ENCODE data around the gene FLT1.

The FLT1 gene

DNA sequence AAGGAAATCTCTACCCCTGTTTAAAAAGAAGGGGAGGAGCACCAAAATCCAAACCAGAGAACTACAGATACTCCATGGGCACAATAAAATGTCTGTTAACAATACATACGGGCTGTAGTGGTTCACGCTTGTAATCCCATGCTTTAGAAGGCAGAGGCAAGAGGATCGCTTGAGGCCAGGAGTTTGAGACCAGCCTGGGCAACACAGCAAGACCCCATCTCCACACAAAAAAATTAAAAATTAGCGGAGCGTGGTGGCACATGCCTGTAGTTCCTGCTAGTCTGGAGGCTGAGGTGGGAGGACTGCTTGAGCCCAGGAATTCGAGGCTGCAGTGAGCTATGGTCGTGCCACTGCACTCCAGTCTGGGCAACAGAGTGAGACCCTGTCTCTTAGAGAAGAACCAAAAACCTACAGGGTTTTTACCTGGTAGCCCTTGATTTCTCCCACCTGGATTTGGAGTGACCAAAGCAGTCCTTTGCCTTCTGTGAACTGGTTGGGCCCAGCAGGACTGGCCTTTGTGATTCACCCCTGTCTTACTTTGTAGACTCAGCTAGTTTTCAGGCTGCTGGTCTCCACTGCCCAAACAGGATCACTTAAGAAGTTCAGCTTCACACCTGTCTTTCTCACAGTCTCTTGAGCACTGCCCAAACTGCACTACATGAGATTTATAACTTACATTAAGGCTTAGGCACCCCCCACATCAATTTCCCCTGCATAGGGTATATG is 38.7 kb upstream of the FLT1 start:
- Histone ChIP-seq H3K4me3 (ENCODE audit: low read length) (no peak overlapping the region), H3K9ac (ENCODE audit: low read length) (no peak overlapping the region), H3K4me1 (ENCODE audit: control insufficient read depth, insufficient read depth, low read length) (peaks cover 9% of the 10 kb centered on the region), H3K27me3 (ENCODE audit: control insufficient read depth, insufficient read depth, low read length) (peaks cover 45% of the 10 kb centered on the region), H3K36me3 (ENCODE audit: control insufficient read depth, insufficient read depth, low read length) (no peaks in the 10 kb centered on the region), H3K9me3 (ENCODE audit: control insufficient read depth, low read length) (no peaks in the 10 kb centered on the region)

DNA sequence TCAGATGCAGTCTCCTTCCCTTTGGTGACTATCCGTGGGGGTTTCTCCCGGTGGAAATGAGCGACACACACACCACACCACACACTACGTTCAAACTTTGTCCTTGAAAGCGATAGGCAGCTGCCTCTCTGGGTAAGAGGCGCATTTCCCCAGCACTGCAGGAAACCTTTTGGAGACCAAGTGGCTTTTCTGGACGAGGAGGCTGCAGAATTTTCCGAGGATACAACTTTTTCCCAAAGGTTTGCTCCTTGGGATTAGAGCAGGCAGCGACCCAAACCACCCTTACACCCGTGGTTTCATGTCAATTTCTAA is 38.2 kb upstream of the FLT1 start:
- Histone ChIP-seq H3K9me3 (ENCODE audit: control insufficient read depth, low read length) (no peaks in the 10 kb centered on the region), H3K36me3 (ENCODE audit: control insufficient read depth, insufficient read depth, low read length) (no peaks in the 10 kb centered on the region), H3K4me3 (ENCODE audit: low read length) (no peak overlapping the region), H3K9ac (ENCODE audit: low read length) (no peak overlapping the region), H3K27me3 (ENCODE audit: control insufficient read depth, insufficient read depth, low read length) (peaks cover 45% of the 10 kb centered on the region), H3K4me1 (ENCODE audit: control insufficient read depth, insufficient read depth, low read length) (peaks cover 9% of the 10 kb centered on the region)

DNA sequence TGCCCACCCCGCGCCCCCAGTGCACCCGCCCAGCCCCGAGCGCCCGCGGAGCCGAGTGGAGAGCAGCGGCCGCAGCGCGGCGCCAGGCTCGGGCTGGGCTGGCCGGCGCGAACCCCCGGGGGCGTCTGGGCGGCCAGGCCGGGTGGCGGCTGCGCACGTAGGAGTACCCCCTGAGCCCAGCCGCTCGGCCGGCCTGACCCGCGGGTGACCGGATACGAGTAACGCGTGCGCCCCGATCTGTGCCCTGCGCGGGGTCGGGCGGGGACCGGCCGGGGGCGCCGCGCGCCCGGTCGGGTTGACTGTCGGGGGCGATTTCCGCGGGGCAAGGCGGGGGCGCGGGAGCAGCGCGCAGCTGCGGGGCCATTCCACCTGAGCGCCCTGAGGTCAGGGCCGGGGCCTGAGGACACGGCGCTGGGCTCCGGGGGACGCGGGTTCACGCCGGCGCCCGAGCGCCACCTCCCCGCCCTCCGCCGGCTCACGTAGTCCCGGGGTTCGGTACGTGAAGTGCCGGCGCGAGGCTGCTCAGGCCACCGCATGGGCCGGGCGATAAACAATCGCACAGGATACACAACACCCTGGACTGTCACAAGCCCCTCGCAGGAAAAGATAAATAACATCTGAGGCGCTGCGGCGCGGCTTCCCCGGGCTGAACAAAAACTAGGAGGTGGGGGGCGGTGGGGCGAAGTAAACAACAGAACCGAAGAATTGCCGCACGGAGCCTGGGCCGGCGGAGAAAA is 37.6 kb upstream of the FLT1 start:
- Histone ChIP-seq H3K4me3 (ENCODE audit: low read length) (no peak overlapping the region), H3K36me3 (ENCODE audit: control insufficient read depth, insufficient read depth, low read length) (no peaks in the 10 kb centered on the region), H3K4me1 (ENCODE audit: control insufficient read depth, insufficient read depth, low read length) (peaks cover 9% of the 10 kb centered on the region), H3K9ac (ENCODE audit: low read length) (no peak overlapping the region), H3K9me3 (ENCODE audit: control insufficient read depth, low read length) (no peaks in the 10 kb centered on the region), H3K27me3 (ENCODE audit: control insufficient read depth, insufficient read depth, low read length) (peaks cover 45% of the 10 kb centered on the region)

DNA sequence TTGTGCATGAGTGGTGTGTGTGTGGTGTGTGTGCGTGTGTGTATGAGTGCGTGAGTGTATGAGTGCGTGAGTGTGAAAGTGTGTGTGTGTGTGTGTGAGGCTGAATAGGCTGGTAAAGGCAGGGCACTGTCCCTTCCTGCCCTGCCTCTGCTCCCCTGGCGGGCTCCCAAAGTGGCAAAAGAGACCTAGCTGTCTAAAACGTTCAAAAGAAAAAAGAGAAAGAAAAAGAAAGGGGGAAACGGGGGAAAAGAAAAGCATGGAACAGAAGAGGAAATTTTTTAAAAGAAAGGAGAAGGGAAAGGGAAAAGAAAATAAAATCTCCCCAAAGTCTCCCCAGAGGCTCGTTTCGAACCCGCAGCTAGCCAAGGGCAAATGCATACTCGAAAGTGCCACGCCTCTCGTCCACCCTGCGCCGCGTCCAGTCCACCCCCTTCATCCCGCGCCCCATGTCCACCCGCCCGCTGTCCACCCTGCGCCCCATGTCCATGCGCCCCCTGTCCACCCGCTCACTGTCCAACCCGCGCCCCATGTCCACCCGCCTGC is 37.0 kb upstream of the FLT1 start:
- Histone ChIP-seq H3K9me3 (ENCODE audit: control insufficient read depth, low read length) (no peaks in the 10 kb centered on the region), H3K4me3 (ENCODE audit: low read length) (no peak overlapping the region), H3K36me3 (ENCODE audit: control insufficient read depth, insufficient read depth, low read length) (no peaks in the 10 kb centered on the region), H3K27me3 (ENCODE audit: control insufficient read depth, insufficient read depth, low read length) (peaks cover 45% of the 10 kb centered on the region), H3K9ac (ENCODE audit: low read length) (no peak overlapping the region), H3K4me1 (ENCODE audit: control insufficient read depth, insufficient read depth, low read length) (peaks cover 9% of the 10 kb centered on the region)

DNA sequence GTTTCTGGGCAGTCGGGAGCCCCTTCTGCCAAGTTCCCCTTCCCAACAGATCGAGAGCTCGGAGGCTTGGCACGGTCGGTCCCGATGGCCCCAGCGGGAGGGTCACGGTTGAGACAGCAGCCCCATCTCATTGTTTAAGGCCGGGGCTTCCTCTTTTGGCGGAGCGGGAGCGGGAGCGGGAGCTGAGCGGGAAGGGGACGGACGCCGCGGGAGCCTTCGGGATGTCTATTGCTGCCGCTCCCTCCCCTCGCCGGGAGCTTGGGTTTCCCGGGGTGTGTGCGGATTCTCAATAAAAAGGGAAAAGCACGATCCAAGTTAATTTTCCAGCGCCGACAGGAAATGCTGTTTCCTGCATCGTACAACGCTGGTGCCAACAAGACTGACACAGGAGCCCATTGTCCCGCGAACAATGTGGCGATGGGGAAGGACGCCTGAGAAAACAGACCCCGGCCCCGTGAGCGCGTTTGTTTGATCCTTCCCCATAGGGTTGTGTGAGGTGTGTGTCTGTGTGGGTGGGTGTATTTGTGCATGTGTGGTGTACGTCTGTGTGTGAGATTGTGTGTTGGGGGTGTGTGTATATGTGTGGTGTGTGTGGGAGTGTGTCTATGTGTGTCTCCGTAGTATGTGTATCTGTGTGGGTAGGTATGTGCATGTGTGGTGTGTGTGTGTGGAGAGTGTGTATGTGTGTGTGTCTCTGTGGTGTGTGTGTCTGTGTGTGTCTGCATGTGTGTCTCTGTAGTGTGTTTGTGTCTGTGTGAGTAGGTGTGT is 36.3 kb upstream of the FLT1 start:
- Histone ChIP-seq H3K27me3 (ENCODE audit: control insufficient read depth, insufficient read depth, low read length) (peaks cover 45% of the 10 kb centered on the region), H3K9ac (ENCODE audit: low read length) (no peak overlapping the region), H3K4me1 (ENCODE audit: control insufficient read depth, insufficient read depth, low read length) (peaks cover 9% of the 10 kb centered on the region), H3K36me3 (ENCODE audit: control insufficient read depth, insufficient read depth, low read length) (no peaks in the 10 kb centered on the region), H3K4me3 (ENCODE audit: low read length) (no peak overlapping the region), H3K9me3 (ENCODE audit: control insufficient read depth, low read length) (no peaks in the 10 kb centered on the region)

DNA sequence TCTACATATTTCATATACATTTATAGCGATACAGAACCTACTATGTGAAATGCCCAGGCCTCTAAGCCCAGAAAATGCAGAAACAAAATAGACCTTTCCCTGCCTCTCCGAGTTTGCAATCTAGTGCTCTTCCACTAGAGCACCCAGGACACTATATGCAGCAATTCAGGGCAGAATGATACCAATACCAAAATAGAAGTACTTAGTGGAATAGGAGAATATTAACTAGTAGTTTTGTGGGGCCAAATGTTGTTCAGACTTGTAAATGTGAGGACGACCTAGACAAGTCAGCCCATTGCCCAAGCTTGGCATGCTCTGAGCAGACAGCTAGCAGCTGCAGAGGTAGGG is 35.8 kb upstream of the FLT1 start:
- Histone ChIP-seq H3K4me1 (ENCODE audit: control insufficient read depth, insufficient read depth, low read length) (peaks cover 9% of the 10 kb centered on the region), H3K4me3 (ENCODE audit: low read length) (no peak overlapping the region), H3K36me3 (ENCODE audit: control insufficient read depth, insufficient read depth, low read length) (no peaks in the 10 kb centered on the region), H3K9me3 (ENCODE audit: control insufficient read depth, low read length) (no peaks in the 10 kb centered on the region), H3K9ac (ENCODE audit: low read length) (no peak overlapping the region), H3K27me3 (ENCODE audit: control insufficient read depth, insufficient read depth, low read length) (peaks cover 46% of the 10 kb centered on the region)

DNA sequence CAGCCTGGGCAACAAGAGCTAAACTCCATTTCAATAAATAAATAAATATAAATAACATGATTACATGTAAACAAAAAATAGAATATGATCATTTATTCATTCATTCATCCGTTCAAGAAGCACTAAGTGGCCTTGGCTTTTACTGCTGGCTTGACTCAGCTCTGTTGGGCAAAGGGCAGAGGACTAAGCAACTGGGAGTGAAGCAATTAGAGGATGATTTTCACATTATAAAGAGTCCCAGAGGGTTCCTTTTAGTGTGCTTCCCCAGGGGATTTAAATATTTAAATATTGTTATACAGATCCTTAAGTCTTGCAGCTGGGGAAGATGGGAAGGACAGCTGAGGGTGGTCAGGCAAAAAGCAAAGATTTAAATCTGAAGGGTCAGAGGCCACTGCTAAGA is 34.9 kb upstream of the FLT1 start:
- Histone ChIP-seq H3K27me3 (ENCODE audit: control insufficient read depth, insufficient read depth, low read length) (peaks cover 48% of the 10 kb centered on the region), H3K9ac (ENCODE audit: low read length) (no peak overlapping the region), H3K4me3 (ENCODE audit: low read length) (no peak overlapping the region), H3K9me3 (ENCODE audit: control insufficient read depth, low read length) (no peaks in the 10 kb centered on the region), H3K36me3 (ENCODE audit: control insufficient read depth, insufficient read depth, low read length) (no peaks in the 10 kb centered on the region), H3K4me1 (ENCODE audit: control insufficient read depth, insufficient read depth, low read length) (peaks cover 9% of the 10 kb centered on the region)

DNA sequence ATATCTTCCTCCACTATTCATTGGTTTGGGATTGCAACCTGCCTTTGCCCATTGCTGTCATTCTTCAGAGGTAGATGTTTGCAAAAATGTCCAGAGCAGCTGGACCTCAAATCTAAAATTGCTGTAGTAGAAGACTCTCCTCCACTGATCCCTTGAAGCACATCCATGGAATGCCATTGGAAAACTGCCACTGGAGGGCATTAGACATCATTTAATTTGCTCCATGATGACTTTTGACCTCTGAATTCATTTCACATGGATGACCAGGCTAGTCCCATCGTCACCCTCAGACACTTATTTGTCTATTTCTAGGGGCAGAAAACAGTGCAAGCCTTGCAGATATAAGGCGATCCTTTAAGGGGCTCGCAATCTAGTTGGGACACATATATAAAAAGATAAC is 33.9 kb upstream of the FLT1 start:
- H3K4me3 ChIP-seq (ENCODE audit: low read length), result no peak overlapping the region
- H3K9ac ChIP-seq (ENCODE audit: low read length), result no peak overlapping the region
- H3K4me1 ChIP-seq (ENCODE audit: control insufficient read depth, insufficient read depth, low read length), result peaks cover 9% of the 10 kb centered on the region
- H3K9me3 ChIP-seq (ENCODE audit: control insufficient read depth, low read length), result no peaks in the 10 kb centered on the region
- no peaks in the 10 kb centered on the region for H3K36me3 ChIP-seq (ENCODE audit: control insufficient read depth, insufficient read depth, low read length)
- peaks cover 42% of the 10 kb centered on the region for H3K27me3 ChIP-seq (ENCODE audit: control insufficient read depth, insufficient read depth, low read length)

DNA sequence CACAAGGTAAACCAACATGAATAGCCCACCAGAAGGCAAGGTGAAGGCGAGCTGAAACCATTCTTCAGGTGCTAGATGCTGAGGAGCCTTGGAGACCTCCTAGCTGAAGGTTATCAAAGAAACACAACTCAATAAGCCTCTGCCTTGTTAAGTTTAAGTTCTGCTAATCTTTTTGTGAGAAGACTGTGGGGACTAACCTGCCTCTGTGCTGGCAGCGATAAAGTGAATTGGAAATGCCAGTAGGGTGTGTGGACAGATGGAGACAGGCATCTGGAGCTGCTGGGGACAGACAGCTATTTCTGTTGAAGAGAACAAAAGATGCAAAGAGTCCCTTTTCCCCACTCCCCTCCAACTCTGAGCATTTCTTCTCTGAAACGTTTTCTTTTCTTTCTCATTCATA is 33.5 kb upstream of the FLT1 start:
- peaks cover 9% of the 10 kb centered on the region for H3K4me1 ChIP-seq (ENCODE audit: control insufficient read depth, insufficient read depth, low read length)
- H3K27me3 ChIP-seq (ENCODE audit: control insufficient read depth, insufficient read depth, low read length), result peaks cover 40% of the 10 kb centered on the region
- H3K4me3 ChIP-seq (ENCODE audit: low read length), result no peak overlapping the region
- H3K36me3 ChIP-seq (ENCODE audit: control insufficient read depth, insufficient read depth, low read length), result no peaks in the 10 kb centered on the region
- no peaks in the 10 kb centered on the region for H3K9me3 ChIP-seq (ENCODE audit: control insufficient read depth, low read length)
- H3K9ac ChIP-seq (ENCODE audit: low read length), result no peak overlapping the region

DNA sequence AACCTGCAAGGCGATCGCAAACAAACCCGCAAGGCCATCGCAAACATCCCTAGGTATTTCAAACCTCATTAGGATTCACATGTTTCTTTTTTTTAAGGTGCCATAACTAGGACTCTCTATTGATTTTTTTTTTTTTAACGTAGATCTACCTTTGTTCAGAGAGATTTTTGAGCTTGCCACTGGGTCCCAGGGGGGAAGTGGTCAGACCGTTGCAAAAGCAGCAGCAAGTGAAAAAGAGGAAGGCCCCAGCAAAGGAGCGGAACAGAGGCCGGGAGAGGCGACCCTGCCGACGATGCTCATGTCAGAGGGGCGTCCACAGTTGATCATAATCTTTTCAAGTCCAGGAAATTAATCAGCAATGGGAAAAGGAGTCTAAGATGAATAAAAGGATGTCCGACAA is 32.7 kb upstream of the FLT1 start:
- Histone ChIP-seq H3K4me1 (ENCODE audit: control insufficient read depth, insufficient read depth, low read length) (peaks cover 9% of the 10 kb centered on the region), H3K27me3 (ENCODE audit: control insufficient read depth, insufficient read depth, low read length) (peaks cover 32% of the 10 kb centered on the region)

DNA sequence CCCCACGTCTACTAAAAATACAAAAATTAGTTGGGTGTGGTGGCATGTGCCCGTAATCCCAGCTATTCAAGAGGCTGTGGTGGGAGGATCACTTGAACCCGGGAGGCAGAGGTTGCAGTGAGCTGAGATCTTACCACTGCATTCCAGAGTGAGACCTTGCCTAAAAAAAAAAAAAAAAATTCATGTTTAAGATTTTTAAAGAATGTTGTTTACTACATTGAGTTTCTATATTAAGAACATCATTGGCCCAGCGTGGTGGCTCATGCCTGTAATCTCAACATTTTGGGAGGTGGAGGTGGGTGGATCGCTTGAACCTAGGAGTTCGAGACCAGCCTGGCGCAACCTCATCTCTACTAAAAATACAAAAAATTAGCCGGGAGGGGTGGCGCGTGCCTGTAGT is 31.9 kb upstream of the FLT1 start:
- H3K27me3 ChIP-seq (ENCODE audit: control insufficient read depth, insufficient read depth, low read length), result peaks cover 25% of the 10 kb centered on the region
- no peaks in the 10 kb centered on the region for H3K9me3 ChIP-seq (ENCODE audit: control insufficient read depth, low read length)
- H3K9ac ChIP-seq (ENCODE audit: low read length), result no peak overlapping the region
- no peak overlapping the region for H3K4me3 ChIP-seq (ENCODE audit: low read length)
- H3K4me1 ChIP-seq (ENCODE audit: control insufficient read depth, insufficient read depth, low read length), result peaks cover 9% of the 10 kb centered on the region
- H3K36me3 ChIP-seq (ENCODE audit: control insufficient read depth, insufficient read depth, low read length), result no peaks in the 10 kb centered on the region

More for the DNA sequence above, 32.7 kb upstream of the FLT1 start:
- Histone ChIP-seq H3K4me3 (ENCODE audit: low read length) (no peak overlapping the region), H3K9me3 (ENCODE audit: control insufficient read depth, low read length) (no peaks in the 10 kb centered on the region), H3K36me3 (ENCODE audit: control insufficient read depth, insufficient read depth, low read length) (no peaks in the 10 kb centered on the region), H3K9ac (ENCODE audit: low read length) (no peak overlapping the region)

DNA sequence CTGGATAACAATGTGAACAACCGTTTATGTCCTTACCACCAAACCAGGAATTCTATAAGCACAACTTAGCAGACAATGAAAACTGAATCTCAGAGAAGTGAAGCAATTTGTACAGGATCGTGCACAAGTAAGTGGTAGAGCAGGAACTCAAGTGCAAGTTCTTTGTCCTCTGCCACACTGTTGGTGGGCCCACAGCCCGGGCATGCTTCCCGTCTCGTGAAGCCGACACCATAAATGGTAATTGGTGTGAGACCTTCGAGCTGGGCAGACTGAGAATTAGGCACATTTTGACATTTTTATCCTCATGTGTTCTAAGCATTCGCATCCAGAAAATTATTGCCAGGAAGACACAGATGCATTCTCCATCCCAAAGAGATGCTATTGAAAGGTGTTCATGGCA is 27.9 kb upstream of the FLT1 start:
- Histone ChIP-seq H3K4me1 (ENCODE audit: control insufficient read depth, insufficient read depth, low read length) (no peaks in the 10 kb centered on the region), H3K27me3 (ENCODE audit: control insufficient read depth, insufficient read depth, low read length) (peaks cover 4% of the 10 kb centered on the region), H3K9ac (ENCODE audit: low read length) (no peak overlapping the region), H3K36me3 (ENCODE audit: control insufficient read depth, insufficient read depth, low read length) (no peaks in the 10 kb centered on the region), H3K9me3 (ENCODE audit: control insufficient read depth, low read length) (no peaks in the 10 kb centered on the region), H3K4me3 (ENCODE audit: low read length) (no peak overlapping the region)

All from mucosa of stomach (tissue), 1 donor.